CD14-positive monocyte (primary cell): Measurements from ENCODE around the gene CABCOCO1. TPM values are rescaled to one million over a fixed set of nuclear protein-coding genes. Genes with fewer than 3 reads are reported as not detected.

Experiments used
- DNase-seq, 3 donors: peaks; one replicate each; pipeline ENCODE4 v3.0.0-alpha.2; 2011 to 2022
- H2AFZ ChIP-seq: 2 replicates; pipeline ENCODE4 v1.6.0; 2012; ENCODE audit warnings: mild to moderate bottlenecking, low read depth, low read length, inconsistent platforms; ENCODE audit not compliant: insufficient read depth, poor library complexity, severe bottlenecking
- H3K27ac ChIP-seq, 2 donors: 1 replicate in 1 of 2; 2 replicates in 1 of 2; pipeline ENCODE4 v1.5.1; 2012 to 2013; ENCODE audit warnings: low read length in 2 of 2, control low read depth in 1 of 2, inconsistent platforms in 1 of 2, low read depth in 1 of 2, mild to moderate bottlenecking in 1 of 2
- H3K27me3 ChIP-seq, 2 donors: one replicate each; pipeline versions ENCODE4 v1.6.0 to v1.6.1; 2011 to 2013; ENCODE audit warnings: low read length in 2 of 2; ENCODE audit not compliant: control insufficient read depth in 2 of 2, insufficient read depth in 2 of 2
- H3K36me3 ChIP-seq, 2 donors: replicated peaks in 1 of 2; 1 replicate in 1 of 2; 2 replicates in 1 of 2; pipeline versions ENCODE4 v1.5.1 to v1.6.1; 2012 to 2013; ENCODE audit warnings: low read length in 2 of 2, control low read depth in 1 of 2, inconsistent platforms in 1 of 2, mild to moderate bottlenecking in 1 of 2; ENCODE audit not compliant: insufficient read depth in 2 of 2, control insufficient read depth in 1 of 2
- H3K4me1 ChIP-seq, 2 donors: 1 replicate in 1 of 2; 2 replicates in 1 of 2; pipeline versions ENCODE4 v1.5.1 to v1.6.1; 2012 to 2013; ENCODE audit warnings: low read length in 2 of 2, control low read depth in 1 of 2, inconsistent platforms in 1 of 2, mild to moderate bottlenecking in 1 of 2, moderate library complexity in 1 of 2; ENCODE audit not compliant: insufficient read depth in 2 of 2, control insufficient read depth in 1 of 2
- H3K4me2 ChIP-seq: replicated peaks from 2 replicates; pipeline ENCODE3; 2012; ENCODE audit warnings: low read length, moderate library complexity, mild to moderate bottlenecking; ENCODE audit not compliant: poor library complexity, severe bottlenecking; ENCODE audit errors: extremely low read depth
- H3K4me3 ChIP-seq, 3 experiments: fragments of 200-600 bp in 1 of 3; sonication (generic) in 1 of 3; replicated peaks in 1 of 3; 1 replicate in 2 of 3; 2 replicates in 1 of 3; pipeline ENCODE4 v1.5.1; 2011 to 2013; ENCODE audit warnings: low read length in 3 of 3, mild to moderate bottlenecking in 3 of 3, control low read depth in 2 of 3, low read depth in 2 of 3, inconsistent platforms in 1 of 3, moderate library complexity in 1 of 3
- H3K79me2 ChIP-seq: 2 replicates; pipeline ENCODE4 v1.6.0; 2012; ENCODE audit warnings: mild to moderate bottlenecking, control low read depth, inconsistent platforms, low read length, moderate library complexity; ENCODE audit not compliant: insufficient read depth
- H3K9ac ChIP-seq: 2 replicates; pipeline ENCODE4 v1.6.0; 2017; ENCODE audit warnings: low read length, mild to moderate bottlenecking; ENCODE audit not compliant: insufficient read depth, poor library complexity, severe bottlenecking
- H3K9me3 ChIP-seq, 2 donors: replicated peaks in 1 of 2; 1 replicate in 1 of 2; 2 replicates in 1 of 2; pipeline versions ENCODE4 v1.5.1 to v1.6.1; 2012 to 2013; ENCODE audit warnings: low read length in 2 of 2, control low read depth in 1 of 2; ENCODE audit not compliant: control insufficient read depth in 1 of 2, insufficient read depth in 1 of 2
- H4K20me1 ChIP-seq: 2 replicates; pipeline ENCODE4 v1.6.0; 2012; ENCODE audit warnings: mild to moderate bottlenecking, low read length, control low read depth, moderate library complexity; ENCODE audit not compliant: insufficient read depth
- H3K27ac Mint-ChIP-seq, 7 donors: one replicate each; pipeline ENCODE4 v1.8.0; 2020; ENCODE audit warnings: mild to moderate bottlenecking in 7 of 7, mixed read lengths in 7 of 7, moderate library complexity in 6 of 7, inconsistent platforms in 2 of 7
- H3K27me3 Mint-ChIP-seq, 3 donors: one replicate each; pipeline ENCODE4 v1.8.0; 2021 to 2022; ENCODE audit warnings: low read depth in 3 of 3, mild to moderate bottlenecking in 3 of 3, mixed read lengths in 3 of 3, moderate library complexity in 3 of 3, inconsistent platforms in 1 of 3
- H3K36me3 Mint-ChIP-seq, 2 donors: one replicate each; pipeline ENCODE4 v1.8.0; 2020; ENCODE audit warnings: mixed read lengths in 2 of 2, inconsistent platforms in 1 of 2, mild to moderate bottlenecking in 1 of 2
- H3K4me1 Mint-ChIP-seq: one replicate; pipeline ENCODE4 v1.8.0; 2020; ENCODE audit warnings: mild to moderate bottlenecking, mixed read lengths
- H3K4me3 Mint-ChIP-seq, 2 donors: one replicate each; pipeline ENCODE4 v1.8.0; 2020; ENCODE audit warnings: mild to moderate bottlenecking in 2 of 2, mixed read lengths in 2 of 2, moderate library complexity in 1 of 2
- H3K9me3 Mint-ChIP-seq, 7 donors: one replicate each; pipeline ENCODE4 v1.8.0; 2020 to 2022; ENCODE audit warnings: mixed read lengths in 7 of 7, mild to moderate bottlenecking in 6 of 7, moderate library complexity in 6 of 7, inconsistent platforms in 2 of 7
- WGBS: methylation state at CpG from one replicate; pipeline ENCODE4 v1.1.5; 2013; ENCODE audit warnings: missing lambda C conversion rate; ENCODE audit not compliant: insufficient coverage; 5-methylcytosine and 5-hydroxymethylcytosine counted together
- intact Hi-C, 2 donors: fragments of 100-400 bp; cut with micrococcal nuclease; formaldehyde crosslinking; loops; one replicate each; pipeline versions ENCODE4 v1.15.0 to v1.15.1; 2023
- polyA plus RNA-seq, 3 donors: library from polyadenylated mRNA; depleted of rRNA in 1 of 3; unstranded in 2 of 3; stranded (reverse) in 1 of 3; fragments of 300-500 nt in 2 of 3; fragments of >200 nt in 1 of 3; fragmentation: Illumina TruSeq in 2 of 3; gene quantifications; 1 replicate in 2 of 3; 2 replicates in 1 of 3; pipeline ENCODE4 v1.2.3, GENCODE V29; 2012 to 2021
- TF ChIP-seq, protein P1 (sequence below): fragments of 200-600 bp; IDR thresholded peaks from one replicate; pipeline ENCODE4 v1.8.0; 2022; ENCODE audit warnings: antibody characterized with exemption, mild to moderate bottlenecking

The CABCOCO1 gene
- polyA plus RNA-seq, 3 donors = not detected

DNA sequence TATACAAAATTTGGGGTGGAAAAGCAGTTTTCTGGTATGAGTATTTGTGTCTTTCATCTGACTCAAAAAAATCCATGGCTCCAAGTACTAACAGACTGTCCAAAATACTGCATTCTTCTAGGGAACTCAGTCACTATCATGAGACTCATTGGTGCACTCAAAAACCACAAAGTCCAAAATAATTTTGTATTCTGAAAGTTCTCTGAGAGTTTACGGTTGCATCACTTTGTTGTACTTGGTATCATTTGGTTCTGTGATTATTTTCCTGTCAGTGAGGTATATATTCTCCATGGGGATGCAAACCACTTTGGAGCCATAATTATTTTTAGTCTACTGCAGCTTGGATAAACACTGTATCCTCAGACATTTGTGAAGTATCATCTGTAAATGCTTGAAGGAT lies 28.0 kb upstream of the CABCOCO1 start:
- Histone ChIP-seq H3K36me3 (no peaks in the 10 kb centered on the region), H3K9ac (no peak overlapping the region), H3K79me2 (no peaks in the 10 kb centered on the region), H3K9me3 (no peaks in the 10 kb centered on the region), H3K4me3 (no peak overlapping the region), H3K4me1 (no peaks in the 10 kb centered on the region), H2AFZ (no peak overlapping the region), H3K27me3 (no peaks in the 10 kb centered on the region), H3K27ac (no peak overlapping the region), H3K4me2 (no peak overlapping the region), H4K20me1 (no peaks in the 10 kb centered on the region)
- TF ChIP-seq, protein P1, sequence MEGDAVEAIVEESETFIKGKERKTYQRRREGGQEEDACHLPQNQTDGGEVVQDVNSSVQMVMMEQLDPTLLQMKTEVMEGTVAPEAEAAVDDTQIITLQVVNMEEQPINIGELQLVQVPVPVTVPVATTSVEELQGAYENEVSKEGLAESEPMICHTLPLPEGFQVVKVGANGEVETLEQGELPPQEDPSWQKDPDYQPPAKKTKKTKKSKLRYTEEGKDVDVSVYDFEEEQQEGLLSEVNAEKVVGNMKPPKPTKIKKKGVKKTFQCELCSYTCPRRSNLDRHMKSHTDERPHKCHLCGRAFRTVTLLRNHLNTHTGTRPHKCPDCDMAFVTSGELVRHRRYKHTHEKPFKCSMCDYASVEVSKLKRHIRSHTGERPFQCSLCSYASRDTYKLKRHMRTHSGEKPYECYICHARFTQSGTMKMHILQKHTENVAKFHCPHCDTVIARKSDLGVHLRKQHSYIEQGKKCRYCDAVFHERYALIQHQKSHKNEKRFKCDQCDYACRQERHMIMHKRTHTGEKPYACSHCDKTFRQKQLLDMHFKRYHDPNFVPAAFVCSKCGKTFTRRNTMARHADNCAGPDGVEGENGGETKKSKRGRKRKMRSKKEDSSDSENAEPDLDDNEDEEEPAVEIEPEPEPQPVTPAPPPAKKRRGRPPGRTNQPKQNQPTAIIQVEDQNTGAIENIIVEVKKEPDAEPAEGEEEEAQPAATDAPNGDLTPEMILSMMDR = no peak
- WGBS = no CpG with 5 or more reads among the region's 1 CpG
- Mint-ChIP-seq H3K9me3 (peaks cover 0 to 3% (median 0%) of the 10 kb centered on the region in 7 donors), H3K36me3 (no peaks in the 10 kb centered on the region), H3K27me3 (no peaks in the 10 kb centered on the region), H3K4me3 (no peak overlapping the region), H3K27ac (no peak overlapping the region), H3K4me1 (no peaks in the 10 kb centered on the region)
- intact Hi-C loops = no loop called here
- no peak for DNase-seq

DNA sequence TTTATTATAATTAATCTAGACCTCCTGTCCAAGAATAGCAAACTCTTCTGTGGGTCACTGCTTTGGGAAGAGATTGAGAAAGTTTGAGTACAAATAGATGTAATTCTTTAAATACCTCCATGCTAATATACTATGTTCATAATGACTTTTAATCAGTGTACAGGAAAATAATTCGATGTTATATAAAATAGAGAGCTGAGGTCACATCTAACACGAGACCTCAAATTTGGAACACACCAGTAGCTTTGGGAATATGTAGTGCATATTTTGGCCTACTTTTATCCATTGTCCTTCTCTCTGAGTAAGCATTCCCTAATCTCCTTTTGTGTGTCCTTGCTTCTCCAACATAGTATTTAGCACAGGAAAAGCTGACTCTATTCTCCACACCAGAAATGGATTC lies 27.3 kb upstream of the CABCOCO1 start:
- Histone ChIP-seq H3K27ac (no peak overlapping the region), H3K4me1 (no peaks in the 10 kb centered on the region), H3K9ac (no peak overlapping the region), H2AFZ (no peak overlapping the region), H3K9me3 (no peaks in the 10 kb centered on the region), H3K36me3 (no peaks in the 10 kb centered on the region), H4K20me1 (no peaks in the 10 kb centered on the region), H3K4me2 (no peak overlapping the region), H3K79me2 (no peaks in the 10 kb centered on the region), H3K27me3 (no peaks in the 10 kb centered on the region), H3K4me3 (no peak overlapping the region)
- Mint-ChIP-seq H3K4me3 (no peak overlapping the region), H3K27ac (no peak overlapping the region), H3K27me3 (no peaks in the 10 kb centered on the region), H3K9me3 (peaks cover 0 to 3% (median 0%) of the 10 kb centered on the region in 7 donors), H3K36me3 (no peaks in the 10 kb centered on the region), H3K4me1 (no peaks in the 10 kb centered on the region)
- DNase-seq = no peak
- intact Hi-C loops = no loop called here
- no CpG with 5 or more reads among the region's 2 CpGs for WGBS
- TF ChIP-seq, protein P1 = no peak
